SW480 (cell line): ENCODE measurements around the gene MXD1.

Experiments used
- DNase-seq: peaks from one replicate; pipeline ENCODE4 v3.0.0-alpha.2; 2016; ENCODE audit warnings: low spot score

Gene MXD1

DNA sequence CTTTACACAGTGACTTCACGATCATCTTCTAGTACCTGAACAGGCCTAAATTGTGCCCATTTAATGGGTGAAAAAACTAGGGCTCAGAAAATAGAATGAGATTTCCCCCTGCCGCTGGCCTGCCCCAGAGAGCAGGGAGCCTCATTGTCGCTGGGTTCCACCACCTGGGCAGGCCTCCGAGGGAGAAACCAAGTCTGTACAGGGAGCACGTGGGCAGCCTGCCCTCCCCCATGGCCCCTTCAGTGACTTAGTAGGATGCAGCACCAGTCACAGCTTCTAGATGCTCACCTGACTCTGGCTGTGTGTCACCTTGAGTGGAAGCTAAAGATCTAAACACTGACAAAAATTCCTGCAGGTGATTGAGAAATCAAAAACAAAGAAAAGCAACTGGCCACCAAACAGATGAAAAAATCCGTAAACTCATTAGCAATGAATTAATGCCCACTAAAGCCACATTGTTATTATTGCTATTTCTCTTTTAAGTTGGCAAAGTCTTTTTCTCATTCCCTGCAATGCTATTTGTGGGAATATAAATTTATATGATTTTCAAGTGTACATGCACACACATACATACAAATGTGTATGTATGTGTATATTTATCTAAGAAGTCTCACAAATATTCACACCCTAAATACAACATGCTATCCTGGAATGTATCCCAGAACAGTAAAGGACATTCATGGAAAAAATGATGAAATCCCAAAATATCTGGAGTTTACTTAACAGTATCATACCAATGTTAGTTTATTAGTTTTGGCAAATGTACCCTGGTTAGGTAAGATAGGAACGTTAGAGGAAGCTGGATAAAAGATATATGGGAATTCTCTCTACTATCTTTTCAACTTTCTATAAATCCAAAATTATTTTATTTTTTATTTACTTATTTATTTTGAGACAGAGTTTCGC lies 65.2 kb downstream of the MXD1 start:
- DNase-seq = no peak

DNA sequence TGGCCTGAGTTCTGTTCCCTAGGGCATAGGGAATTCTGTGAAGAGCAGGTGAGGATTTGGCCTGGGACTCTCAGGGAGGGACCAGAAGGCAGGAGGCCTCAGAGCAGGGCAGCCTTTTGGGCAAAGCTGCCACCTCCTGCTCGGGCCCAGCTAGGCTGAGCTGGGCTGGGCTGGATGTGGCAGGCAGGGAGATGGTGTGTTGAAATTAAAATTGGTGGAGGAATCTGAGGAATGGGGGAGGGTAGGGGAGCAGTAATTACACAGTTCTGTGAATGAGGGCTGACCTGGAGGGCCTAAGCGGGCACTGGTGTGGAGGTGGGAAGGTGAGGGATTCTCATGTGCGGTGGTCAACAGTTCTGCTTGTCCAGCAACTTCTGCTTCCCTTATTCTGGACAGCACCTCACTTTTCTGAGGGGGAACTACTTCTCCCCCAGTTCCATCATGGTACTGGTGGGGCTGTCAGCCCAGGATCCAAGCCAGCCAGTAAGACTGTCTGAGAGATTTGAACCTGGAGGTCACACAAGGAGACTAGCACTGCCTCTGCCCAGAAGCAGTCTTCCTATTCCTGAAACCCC lies 68.6 kb downstream of the MXD1 start:
- DNase-seq = no peak

DNA sequence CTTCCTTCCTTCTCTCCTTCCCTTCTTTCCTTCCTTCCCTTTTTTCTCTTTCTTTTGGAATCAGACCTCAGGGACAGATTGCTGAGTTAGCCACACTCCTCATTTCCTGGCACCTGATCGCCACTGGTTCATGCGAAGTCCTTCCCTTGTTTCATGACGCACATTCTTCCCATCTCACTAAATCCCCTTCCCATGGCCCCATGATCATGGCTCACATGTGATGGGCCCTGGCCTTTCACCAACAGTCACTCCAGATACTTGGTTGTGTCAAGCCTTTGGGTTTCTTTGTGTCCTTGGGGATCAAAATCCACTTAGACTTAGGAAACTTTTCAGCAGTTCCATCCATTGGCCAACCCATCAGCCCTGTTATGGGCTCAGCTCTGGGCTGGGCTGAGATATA lies 70.3 kb downstream of the MXD1 start:
- no peak for DNase-seq

DNA sequence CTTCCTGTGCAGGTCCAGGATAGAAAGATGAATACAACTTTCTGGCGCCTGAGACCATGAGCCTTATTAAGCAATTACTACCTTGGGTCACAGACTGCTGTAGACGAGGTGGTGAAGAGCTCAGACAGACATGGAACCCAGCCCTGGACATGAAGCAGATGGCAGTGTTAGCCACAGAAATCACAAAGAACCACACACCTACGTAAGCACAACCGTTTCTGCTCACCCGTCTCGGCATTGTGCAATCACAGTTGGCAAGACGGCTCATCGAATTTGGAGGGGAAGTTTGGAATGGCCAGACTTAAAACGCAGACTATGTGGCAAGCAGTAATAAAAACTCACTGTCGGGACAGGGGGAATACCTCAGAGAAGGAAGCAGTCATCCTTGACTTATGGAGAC lies 70.8 kb downstream of the MXD1 start:
- no peak for DNase-seq

DNA sequence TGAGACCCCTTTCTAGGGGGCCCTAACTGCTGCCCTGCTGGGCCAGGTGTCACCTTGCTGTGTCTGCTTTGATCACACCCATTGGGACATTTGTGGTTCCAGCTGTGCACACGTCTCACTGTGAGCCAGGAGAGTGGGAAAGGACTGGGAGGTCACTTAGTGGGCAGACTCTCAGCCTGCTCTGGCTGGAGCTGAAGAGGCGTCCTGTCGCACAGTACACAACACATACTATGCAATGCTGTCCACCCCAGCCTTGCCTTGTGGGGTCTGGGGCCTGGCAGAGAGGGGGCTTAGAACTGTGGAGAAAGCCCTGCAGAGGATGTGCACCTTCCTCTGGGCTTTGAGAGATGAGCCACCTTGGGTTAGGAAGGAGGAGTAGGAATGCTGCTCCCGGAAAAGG lies 71.8 kb downstream of the MXD1 start:
- no peak for DNase-seq

DNA sequence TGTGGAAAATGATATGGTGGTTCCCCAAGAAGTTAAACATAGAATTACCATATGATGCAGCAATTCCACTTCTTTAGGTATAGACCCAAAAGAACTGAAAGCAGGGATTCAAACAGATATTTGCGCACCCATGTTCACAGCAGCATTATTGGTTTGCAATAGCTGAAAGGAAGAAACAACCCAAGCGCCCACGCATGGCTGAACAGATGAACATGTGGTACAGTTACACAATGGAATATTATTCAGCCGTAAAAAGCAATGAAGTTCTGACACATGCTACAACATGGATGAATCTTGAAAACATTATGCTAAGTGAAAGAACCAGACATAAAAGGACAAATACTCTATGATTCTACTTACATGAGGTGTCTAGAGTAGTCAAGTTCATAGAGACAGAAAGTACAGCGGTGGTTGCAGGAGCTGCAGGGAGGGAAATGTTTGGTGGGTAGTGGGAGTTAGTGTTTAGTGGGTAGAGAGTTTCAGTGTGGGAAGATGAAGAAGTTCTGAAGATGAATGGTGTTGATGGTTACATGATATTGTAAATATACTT lies 73.3 kb downstream of the MXD1 start:
- DNase-seq = no peak

DNA sequence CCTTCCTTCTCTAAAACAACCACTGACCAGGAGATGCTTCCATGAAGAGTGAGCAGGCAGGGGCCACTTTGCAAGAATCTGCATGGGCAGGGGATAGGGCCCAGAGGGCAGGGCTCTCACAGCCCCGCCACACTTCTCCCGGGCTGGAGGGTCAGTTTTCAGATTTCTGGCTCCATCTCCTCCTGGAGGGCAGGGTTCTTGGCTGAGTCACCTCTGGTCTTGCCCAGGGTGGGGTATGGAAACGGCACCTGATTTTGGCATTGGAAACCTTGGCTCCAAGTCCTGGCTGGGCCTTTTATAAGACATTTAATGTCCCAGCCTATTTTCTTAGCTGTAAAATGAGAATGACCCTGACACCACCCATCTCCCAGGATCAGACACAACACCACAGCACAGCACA lies 74.1 kb downstream of the MXD1 start:
- DNase-seq = no peak

DNA sequence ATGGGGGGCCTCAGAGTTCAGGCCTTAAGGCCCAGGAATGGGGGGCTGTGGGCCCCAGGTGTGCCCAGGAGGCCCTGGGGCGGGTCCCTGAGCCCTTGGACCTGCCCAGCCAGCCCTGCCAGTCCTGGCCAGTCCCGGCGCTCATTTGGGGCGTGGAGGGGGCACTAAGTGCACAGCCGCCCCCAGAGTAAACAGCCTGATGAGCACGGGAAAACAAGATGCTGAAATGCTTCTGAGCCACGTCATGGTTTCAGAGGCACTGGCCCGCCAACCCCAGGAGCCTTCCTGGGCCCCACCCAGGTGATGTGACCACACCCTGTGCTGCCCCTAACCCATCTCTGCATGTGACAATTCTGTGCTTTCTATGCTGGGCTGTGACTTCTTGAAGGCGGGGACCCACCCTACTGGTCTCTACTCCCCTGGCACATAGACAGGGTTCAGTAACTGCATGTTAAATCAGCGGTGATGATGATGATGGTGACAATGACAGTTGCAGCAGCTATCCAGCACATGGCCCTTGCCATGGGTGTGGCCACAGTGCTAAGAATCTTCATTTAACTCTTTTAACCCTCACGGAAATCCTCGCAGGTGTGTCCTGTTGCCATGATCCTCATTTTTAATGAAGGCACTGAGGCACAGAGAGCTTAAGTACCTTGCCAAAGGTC lies 74.7 kb downstream of the MXD1 start:
- DNase-seq = peak; percentile 63
